OCI-LY3 (cell line): ENCODE data around the gene CREB3L2.
A peak's percentile ranks its signal among the peaks of the same experiment; 100 is the strongest.

Experiments
- H2AFZ ChIP-seq: fragments of 200-600, 300-600 bp; shearing (Covaris generic); 2 replicates; pipeline ENCODE4 v1.6.0; 2014; ENCODE audit warnings: antibody characterized with exemption, low read depth, low read length
- H3K27ac ChIP-seq: fragments of 200-600, 300-600 bp; sonication (generic); 2 replicates; pipeline ENCODE4 v1.5.1; 2014; ENCODE audit warnings: mild to moderate bottlenecking, low read length, moderate library complexity, mixed read lengths
- H3K27me3 ChIP-seq: fragments of 200-600, 300-600 bp; sonication (generic); 2 replicates; pipeline ENCODE4 v1.6.1; 2014; ENCODE audit warnings: low read depth, low read length, mixed read lengths
- H3K36me3 ChIP-seq: fragments of 200-600, 300-600 bp; sonication (generic); replicated peaks from 2 replicates; pipeline ENCODE3; 2014; ENCODE audit warnings: low read depth, low read length, mixed read lengths
- H3K4me1 ChIP-seq: fragments of 300-600, 200-600 bp; sonication (generic); 2 replicates; pipeline ENCODE4 v1.6.1; 2014; ENCODE audit warnings: low read length, mixed read lengths
- H3K4me2 ChIP-seq: fragments of 200-600, 300-600 bp; sonication (generic); 2 replicates; pipeline ENCODE4 v1.6.1; 2014; ENCODE audit warnings: low read length, mixed read lengths
- H3K4me3 ChIP-seq: fragments of 300-600, 200-600 bp; sonication (generic); 2 replicates; pipeline ENCODE4 v1.5.1; 2014; ENCODE audit warnings: antibody characterized with exemption, mild to moderate bottlenecking, low read length, moderate library complexity
- H3K79me2 ChIP-seq: fragments of 300-600, 200-600 bp; shearing (Covaris generic); 2 replicates; pipeline ENCODE4 v1.6.1; 2014; ENCODE audit warnings: mild to moderate bottlenecking, low read length, mixed read lengths
- H3K9ac ChIP-seq: fragments of 300-600, 200-600 bp; shearing (Covaris generic); 2 replicates; pipeline ENCODE4 v1.6.0; 2014; ENCODE audit warnings: mild to moderate bottlenecking, low read length, moderate library complexity
- H3K9me3 ChIP-seq: fragments of 200-600, 300-600 bp; shearing (Covaris generic); 2 replicates; pipeline ENCODE4 v1.6.1; 2014; ENCODE audit warnings: low read length, mixed read lengths; ENCODE audit not compliant: insufficient read depth
- H4K20me1 ChIP-seq: fragments of 200-600, 300-600 bp; sonication (generic); 2 replicates; pipeline ENCODE4 v1.6.1; 2016; ENCODE audit warnings: low read length, mixed read lengths; ENCODE audit not compliant: insufficient read depth
- EZH2phosphoT487 ChIP-seq: fragments of 200-600 bp; shearing (Covaris generic); IDR thresholded peaks from 2 replicates; pipeline ENCODE4 v1.6.1; 2018; ENCODE audit warnings: antibody characterized with exemption, mixed run types, low read depth
- TF ChIP-seq, protein P1 (sequence below): fragments of 200-600, 300-600 bp; sonication (generic); IDR thresholded peaks from 2 replicates; pipeline ENCODE4 v1.5.1; 2014; ENCODE audit warnings: antibody characterized with exemption, low read length, low read depth

Gene CREB3L2

DNA sequence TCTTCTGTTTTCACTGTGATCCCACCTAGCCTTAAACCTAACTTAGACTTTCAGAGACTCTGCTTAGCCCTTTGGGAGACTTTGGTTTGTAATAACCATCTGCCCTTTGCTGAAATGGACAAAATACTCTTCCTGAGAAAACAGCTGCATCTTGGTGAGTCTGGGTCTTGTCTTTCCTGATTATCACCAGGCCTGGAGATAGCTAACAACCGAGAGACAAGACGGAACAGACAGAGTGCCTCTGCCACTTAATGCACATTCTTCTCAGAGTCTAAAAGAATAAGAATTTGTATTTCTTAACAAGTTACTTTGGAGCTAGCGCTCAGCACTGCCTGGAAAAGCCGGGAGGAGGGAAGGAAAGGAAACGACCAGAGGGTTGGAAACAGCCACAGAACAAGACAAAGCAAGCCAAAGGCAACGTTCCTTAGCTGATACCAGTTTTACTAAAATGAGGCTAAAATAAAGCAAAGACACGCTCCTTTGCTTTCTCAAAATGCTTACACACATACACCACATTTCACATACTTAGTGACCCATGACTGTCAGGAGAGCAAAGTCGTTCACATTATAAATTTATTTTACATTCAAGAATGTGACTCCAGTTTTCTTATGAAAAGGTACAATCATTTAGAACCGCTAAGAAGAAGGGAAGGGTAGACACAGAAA lies 84.8 kb downstream of the CREB3L2 start:
- H3K9ac ChIP-seq: peak overlapping the region; percentile 91
- H3K79me2 ChIP-seq: peaks cover 89% of the 10 kb centered on the region

DNA sequence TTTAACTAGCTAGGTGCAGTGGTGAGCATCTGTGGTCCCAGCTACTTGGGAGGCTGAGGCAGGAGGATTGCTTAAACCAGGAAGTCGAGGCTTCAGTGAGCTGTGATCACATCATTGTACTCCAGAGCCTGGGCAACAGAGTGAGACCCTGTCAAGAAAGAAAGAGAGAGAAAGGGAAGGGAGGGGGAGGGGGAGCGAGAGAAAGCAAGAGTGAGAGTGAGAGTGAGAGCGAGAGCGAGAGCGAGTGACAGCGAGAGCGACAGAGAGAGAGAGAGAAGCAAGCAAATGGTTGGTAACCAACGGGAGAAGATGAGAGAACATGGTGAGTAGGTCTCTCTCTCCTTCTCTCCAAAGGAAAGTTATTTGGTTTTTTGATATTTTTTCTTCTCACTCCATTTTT lies 85.3 kb downstream of the CREB3L2 start:
- Histone ChIP-seq H3K27ac (peak overlapping the region; percentile 93), H3K9me3 (no peaks in the 10 kb centered on the region), H3K4me2 (peak overlapping the region; percentile 90), H3K79me2 (peaks cover 83% of the 10 kb centered on the region), H3K9ac (peak overlapping the region; percentile 91), H2AFZ (no peak overlapping the region), H4K20me1 (no peaks in the 10 kb centered on the region), H3K36me3 (peaks cover 62% of the 10 kb centered on the region), H3K4me3 (peak overlapping the region; percentile 75), H3K27me3 (no peaks in the 10 kb centered on the region), H3K4me1 (peaks cover 45% of the 10 kb centered on the region)
- TF ChIP-seq EZH2phosphoT487: no peak
- TF ChIP-seq, protein P1, sequence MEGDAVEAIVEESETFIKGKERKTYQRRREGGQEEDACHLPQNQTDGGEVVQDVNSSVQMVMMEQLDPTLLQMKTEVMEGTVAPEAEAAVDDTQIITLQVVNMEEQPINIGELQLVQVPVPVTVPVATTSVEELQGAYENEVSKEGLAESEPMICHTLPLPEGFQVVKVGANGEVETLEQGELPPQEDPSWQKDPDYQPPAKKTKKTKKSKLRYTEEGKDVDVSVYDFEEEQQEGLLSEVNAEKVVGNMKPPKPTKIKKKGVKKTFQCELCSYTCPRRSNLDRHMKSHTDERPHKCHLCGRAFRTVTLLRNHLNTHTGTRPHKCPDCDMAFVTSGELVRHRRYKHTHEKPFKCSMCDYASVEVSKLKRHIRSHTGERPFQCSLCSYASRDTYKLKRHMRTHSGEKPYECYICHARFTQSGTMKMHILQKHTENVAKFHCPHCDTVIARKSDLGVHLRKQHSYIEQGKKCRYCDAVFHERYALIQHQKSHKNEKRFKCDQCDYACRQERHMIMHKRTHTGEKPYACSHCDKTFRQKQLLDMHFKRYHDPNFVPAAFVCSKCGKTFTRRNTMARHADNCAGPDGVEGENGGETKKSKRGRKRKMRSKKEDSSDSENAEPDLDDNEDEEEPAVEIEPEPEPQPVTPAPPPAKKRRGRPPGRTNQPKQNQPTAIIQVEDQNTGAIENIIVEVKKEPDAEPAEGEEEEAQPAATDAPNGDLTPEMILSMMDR: no peak

More for the DNA sequence above, 84.8 kb downstream of the CREB3L2 start:
- Histone ChIP-seq H3K27me3 (no peaks in the 10 kb centered on the region), H3K4me3 (peak overlapping the region; percentile 75), H3K4me1 (peaks cover 45% of the 10 kb centered on the region), H3K27ac (peak overlapping the region; percentile 93), H3K36me3 (peaks cover 64% of the 10 kb centered on the region), H2AFZ (no peak overlapping the region), H3K4me2 (peak overlapping the region; percentile 90), H4K20me1 (no peaks in the 10 kb centered on the region), H3K9me3 (no peaks in the 10 kb centered on the region)
- TF ChIP-seq EZH2phosphoT487: no peak
- TF ChIP-seq, protein P1: no peak

- peak overlapping the region; percentile 90; the same call in 1 of the 2 replicates for H3K4me2 ChIP-seq
- H3K27me3 ChIP-seq: no peaks in the 10 kb centered on the region
- H3K9me3 ChIP-seq: no peaks in the 10 kb centered on the region
- TF ChIP-seq, protein P1: no peak
- TF ChIP-seq EZH2phosphoT487: no peak
- peaks cover 63% of the 10 kb centered on the region for H3K36me3 ChIP-seq
- H3K27ac ChIP-seq: peak overlapping the region; percentile 93
- no peaks in the 10 kb centered on the region for H4K20me1 ChIP-seq
- no peak overlapping the region; the same call in 1 of the 2 replicates for H3K4me3 ChIP-seq
- H3K79me2 ChIP-seq: peaks cover 74% of the 10 kb centered on the region
- peak overlapping the region; percentile 91; the same call in 1 of the 2 replicates for H3K9ac ChIP-seq
- H2AFZ ChIP-seq: no peak overlapping the region
- peaks cover 45% of the 10 kb centered on the region for H3K4me1 ChIP-seq
Observed at GRCh38 chr7:137915266-137915665, 86.6 kb downstream of the CREB3L2 start.

DNA sequence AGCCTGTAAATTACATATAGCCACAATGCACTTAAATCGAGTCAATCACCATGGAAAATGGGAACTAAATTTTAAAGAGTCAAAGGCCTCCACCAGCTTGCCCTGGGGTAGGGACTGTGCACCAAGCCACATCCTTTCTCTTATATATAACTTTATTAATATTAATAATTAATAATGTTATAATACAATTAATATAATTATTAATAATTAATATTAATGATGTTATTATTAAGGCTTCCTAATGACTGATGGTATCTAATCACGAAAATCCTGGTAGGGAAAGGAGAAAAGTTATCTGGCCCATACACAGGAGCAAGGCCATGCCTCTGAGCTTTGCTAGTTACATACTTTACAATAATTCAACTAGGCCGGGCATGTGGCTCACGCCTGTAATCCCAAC lies 87.9 kb downstream of the CREB3L2 start:
- H3K27me3 ChIP-seq: no peaks in the 10 kb centered on the region
- H3K4me3 ChIP-seq: no peak overlapping the region
- no peak overlapping the region for H3K4me2 ChIP-seq
- peaks cover 61% of the 10 kb centered on the region for H3K79me2 ChIP-seq
- TF ChIP-seq, protein P1: no peak
- no peak for TF ChIP-seq EZH2phosphoT487
- H2AFZ ChIP-seq: no peak overlapping the region
- no peaks in the 10 kb centered on the region for H3K9me3 ChIP-seq
- no peak overlapping the region for H3K9ac ChIP-seq
- H3K4me1 ChIP-seq: peaks cover 45% of the 10 kb centered on the region
- H4K20me1 ChIP-seq: no peaks in the 10 kb centered on the region
- peaks cover 67% of the 10 kb centered on the region for H3K36me3 ChIP-seq
- no peak overlapping the region for H3K27ac ChIP-seq
